NCI-H748 (cell line): ENCODE measurements around the gene ANKRD50.
A peak's percentile ranks its signal among the peaks of the same experiment; 100 is the strongest.

ENCODE experiments used
- DNase-seq: peaks from one replicate; lab custom pipeline; 2025; ENCODE audit not compliant: unreplicated experiment; lab: John Stamatoyannopoulos, UW

Gene ANKRD50

DNA sequence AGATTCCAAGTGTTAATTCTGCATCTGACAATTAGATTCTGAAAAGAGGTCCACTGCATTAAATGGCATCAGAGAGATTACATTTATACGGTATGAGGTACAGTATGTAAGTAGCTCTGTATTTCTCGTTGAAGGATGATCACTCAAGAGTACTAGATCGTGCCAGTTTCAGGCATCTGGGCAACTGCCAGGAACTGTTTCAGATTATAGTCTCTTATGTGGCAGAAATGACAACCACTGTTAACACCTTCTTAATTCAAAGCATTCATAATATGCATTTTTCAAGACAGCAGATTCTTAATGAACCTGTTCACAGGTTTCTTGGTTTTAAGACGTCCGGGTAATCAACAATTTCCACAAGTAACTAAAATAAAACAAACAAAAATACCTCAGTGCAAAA is 1.6 kb downstream of the ANKRD50 start:
- DNase-seq: peak; percentile 9

DNA sequence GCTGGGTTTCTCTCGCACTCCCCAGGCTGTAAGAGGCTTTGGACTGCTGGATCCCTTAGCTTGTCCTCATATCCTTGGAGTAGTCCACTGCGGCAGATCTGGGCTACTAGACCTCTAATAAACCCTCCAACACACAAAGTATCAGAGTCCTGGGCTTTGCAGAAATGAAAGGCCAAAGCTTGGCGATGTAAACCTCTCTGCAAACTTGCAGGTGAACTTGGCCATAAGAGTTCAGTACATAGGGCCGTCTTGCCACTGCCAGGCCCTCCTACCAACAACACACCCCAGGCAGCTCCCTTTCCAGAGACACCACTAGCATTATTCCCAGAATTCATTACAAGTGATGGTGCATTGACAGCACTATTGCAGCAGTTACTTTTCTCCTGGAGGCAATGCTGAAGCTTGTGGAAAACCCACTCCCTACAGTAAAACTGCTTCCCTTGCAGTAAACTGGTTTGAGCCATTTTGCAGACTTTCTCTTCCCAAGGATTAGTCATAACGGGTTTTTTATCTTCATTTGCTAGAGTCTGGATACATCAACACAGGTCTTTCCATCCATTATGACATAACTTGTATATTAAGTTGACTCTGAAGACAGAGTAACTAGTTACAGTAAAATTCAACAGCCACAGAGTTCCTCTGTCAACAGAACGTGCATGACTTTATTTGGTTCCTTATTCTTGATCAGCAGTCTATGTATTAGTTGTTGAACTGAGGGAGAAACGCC is 2.4 kb downstream of the ANKRD50 start:
- DNase-seq: no peak

DNA sequence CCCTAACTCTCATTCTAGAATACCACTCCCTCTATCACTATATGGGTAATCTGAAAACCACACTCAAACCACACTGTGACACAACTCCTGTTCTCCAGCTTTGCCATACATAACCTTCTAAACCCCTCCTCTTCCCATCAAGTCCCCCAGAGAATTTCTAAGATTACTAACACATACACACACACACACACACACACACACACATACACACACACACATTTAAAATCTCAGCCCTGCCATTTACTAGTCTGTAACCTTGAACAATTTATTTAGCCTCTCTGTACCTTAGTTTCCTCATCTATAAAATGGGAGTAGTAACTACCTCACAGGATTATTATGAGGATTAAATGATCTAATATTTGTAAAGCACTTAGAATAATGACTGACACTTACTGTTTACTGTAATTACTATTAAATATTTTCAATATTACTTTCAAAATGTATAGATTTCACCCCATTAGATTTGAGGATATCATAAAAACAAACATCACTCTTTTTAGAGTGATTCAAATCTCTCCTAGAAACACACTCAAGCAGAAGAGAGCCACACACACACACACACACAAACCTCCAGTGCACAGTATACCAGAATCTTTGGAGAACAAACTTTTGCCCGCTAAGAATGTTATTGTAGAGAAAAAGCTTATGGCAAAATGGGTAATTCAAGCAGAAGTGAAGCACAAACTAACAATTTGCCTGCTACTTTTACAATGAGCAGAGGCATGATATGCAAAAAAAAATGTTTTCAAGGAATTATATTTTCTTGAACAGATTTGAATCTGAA is 3.8 kb downstream of the ANKRD50 start:
- DNase-seq: no peak

DNA sequence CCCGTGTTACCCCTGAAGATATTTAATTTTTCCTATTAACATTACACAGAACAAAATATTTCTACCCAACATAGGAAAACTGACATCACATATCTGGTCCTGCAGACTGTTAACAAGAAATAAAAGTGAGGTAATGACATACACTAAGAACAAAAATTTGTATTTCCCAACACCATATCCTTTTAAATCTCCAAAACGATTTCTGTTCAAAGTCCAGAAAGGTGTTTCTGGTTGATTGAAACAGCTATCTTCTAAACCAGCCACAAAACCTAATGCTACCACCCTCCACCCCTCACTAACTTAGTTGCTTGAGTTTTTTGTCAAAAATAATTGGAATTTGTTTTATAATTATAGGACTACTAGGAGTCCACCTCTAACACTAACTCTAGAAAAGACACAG is 7.1 kb downstream of the ANKRD50 start:
- no peak for DNase-seq

DNA sequence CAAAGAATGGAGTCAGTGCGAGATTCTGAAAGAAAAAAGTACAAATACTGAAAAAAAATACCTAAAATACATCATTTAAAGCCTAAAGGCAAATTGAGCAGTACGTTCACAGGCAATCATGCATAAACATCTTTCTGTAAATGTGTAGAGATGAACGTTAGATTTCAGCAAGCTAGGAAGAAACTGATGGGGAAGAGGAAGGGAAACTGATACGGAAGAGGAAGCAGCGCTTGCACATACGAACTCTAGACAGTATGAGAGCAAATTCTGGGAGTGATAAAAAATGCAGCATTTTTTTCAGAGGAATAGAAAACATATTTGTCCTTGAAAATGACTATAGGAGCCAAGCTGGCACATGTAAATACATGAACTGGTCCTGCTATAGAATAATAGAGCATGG is 9.4 kb downstream of the ANKRD50 start:
- no peak for DNase-seq

DNA sequence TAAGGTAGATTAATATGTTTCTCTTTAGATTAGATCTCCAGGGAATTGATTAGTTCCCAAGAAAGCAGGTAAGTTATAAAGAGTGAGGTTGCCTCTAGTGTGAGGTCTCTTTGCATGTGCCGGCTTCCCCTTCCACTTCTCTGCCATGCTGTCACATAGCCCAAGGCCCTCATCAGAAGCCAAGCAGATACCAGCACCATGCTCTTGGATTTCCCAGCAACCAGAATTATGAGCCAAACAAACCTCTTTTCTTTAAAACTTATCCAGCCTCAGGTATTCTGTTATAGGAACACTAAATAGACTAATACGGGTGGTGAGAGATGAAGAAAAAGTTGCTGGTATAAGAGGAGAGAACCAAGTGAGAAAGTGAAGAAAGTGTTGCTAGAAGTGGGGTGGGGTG is 15.1 kb downstream of the ANKRD50 start:
- DNase-seq: no peak

DNA sequence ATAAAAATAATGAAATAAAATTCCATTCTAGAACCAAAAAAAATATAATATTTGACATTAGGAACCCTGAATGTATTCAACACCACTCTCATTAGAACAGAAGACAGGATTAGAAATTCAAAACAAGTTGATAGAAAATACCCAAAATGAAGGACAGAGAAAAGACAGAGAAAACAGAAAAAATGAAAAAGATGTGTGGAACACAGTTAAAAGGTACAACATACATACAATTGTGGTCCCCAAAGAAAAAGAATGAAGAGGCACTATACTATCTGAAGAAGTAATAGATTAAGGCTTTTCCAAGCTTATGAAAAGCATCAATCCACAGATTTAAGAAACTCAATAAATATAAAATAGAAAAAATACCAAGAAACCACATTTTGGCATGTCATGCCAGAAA is 16.4 kb downstream of the ANKRD50 start:
- no peak for DNase-seq

DNA sequence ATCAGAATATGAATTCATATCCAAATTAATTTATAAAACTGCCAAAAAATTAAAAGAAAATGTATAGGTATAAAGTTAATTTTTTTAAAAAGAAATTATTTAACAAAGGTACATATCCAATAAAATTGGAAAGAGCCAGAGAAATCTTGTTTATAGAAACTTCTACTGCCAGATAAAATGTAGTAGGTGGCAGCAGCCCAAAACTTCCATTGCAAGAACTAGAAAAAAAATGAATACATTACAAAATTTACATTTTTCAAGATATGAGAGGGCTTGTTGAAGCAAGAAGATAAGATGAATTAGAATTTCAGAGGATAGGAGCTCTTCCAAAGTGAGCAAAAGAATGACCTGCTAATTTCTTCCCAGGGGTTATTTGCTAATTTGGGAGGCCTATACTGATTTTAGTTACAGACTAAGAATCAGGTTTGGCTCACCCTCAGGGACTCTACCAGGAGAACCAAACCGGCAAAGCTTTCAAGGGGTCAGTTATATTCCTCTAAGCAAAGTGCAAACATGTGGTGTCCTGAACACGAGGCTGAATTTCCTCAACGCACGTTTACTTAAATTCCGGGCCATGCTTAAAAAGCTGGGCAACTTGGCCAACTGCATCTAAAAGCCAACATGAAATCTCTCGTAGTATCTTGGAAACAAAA is 17.5 kb downstream of the ANKRD50 start:
- DNase-seq: no peak

DNA sequence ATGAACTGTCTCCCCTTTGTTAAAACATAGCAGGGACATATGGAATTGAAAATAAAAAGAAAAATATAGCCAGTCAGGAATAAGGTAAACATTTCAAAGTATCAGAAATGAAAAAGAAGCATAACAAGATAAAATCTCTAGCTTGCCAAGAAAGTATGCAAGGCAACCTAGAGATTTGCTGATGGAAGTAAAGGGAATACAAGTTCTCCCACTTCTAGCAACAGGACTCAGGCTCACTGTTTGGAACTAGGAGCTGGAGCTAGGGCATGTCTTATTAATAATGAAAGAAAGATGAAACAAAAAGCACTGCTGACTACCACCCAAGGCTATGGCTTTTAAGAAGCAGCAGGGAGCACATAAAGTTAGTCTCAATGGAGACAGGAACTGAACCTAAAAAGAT is 18.2 kb downstream of the ANKRD50 start:
- no peak for DNase-seq

DNA sequence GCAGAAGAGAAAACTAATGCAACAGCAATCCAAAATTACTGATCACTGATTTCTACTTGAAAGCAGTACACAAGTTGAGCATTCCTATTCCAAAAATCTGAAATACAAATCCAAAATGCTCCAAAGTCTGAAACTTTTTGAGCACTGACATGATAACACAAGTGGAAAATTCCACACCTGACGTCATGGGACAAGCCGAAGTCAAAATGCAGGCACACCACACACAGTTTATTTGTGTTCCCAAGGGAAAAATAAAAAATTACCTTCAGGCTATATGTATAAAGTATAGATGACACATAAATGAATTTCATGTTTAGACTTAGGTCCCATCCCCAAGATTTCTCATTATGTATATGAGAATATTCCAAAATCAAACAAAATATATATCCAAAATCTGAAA is 20.7 kb downstream of the ANKRD50 start:
- DNase-seq: no peak

DNA sequence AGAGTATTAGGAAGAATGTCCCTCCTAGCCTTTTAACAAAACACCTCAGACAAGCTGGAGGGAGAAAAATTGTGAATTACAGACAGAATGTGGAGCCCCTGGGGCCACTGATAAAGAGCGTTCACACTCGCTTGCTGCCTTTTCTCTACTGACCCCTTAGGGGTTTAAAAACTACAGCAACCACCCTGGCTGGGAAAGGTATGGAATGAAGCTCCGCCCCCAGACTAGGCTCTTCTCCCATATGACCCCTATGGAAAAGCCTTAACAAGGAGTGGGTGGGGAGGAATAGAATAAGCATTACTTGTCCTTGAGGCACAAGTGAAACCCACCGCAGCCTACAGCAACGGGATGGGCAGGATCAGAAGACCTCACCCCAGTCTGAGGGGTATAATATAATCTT is 26.3 kb downstream of the ANKRD50 start:
- no peak for DNase-seq

DNA sequence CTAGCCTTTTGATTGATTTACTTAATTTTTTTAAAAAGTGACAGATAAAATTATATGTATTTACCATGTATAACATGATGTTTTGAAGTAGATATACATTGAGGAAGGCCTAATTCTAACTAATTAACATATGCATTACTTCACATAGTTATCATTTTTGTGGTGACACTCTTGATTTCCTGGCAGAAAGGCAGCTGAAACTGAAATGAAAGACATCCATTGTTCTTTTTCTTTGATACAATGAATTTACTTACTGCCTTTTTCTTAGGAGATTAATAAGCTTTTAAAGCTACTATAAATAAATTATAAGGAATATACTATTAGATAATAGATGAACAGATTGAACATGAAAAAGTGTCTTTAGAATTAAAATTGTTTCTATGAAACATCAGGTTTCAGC is 26.7 kb downstream of the ANKRD50 start:
- no peak for DNase-seq

DNA sequence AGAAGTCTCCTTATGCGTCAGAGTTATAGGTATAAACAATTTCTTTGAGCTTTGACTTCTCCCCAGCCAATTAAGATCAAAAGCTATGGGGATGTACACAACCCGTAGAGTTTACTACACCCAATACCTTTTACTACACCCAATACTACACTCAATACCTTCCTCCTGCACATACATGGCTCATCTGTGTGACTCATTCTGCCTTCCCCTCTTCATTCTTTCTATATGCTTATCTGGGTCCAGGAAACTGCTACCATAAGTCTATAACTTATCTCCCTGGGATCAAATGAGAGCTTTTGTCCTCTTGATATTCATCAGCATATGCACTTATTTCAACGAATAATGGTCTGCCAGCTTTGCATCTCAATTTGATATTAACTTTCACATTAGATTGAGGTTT is 28.2 kb downstream of the ANKRD50 start:
- no peak for DNase-seq

DNA sequence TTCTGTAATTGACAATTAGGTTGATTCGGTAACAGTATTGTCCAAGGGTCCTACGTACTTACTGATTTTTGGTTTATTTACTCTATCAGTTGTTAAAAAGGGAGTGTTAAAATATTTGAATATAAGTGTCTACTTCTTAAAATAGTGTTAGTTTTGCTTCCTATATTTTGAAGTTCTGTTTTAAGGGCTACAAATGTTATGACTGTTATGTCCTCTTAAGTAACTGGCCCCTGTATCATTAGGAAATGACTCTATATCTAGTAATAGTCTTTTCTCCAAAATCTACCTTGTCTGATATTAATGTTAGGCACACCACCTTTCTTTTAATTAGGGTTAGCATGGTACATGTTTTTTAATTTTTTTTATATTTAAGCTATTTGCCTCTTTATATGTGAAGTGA is 30.1 kb downstream of the ANKRD50 start:
- no peak for DNase-seq

DNA sequence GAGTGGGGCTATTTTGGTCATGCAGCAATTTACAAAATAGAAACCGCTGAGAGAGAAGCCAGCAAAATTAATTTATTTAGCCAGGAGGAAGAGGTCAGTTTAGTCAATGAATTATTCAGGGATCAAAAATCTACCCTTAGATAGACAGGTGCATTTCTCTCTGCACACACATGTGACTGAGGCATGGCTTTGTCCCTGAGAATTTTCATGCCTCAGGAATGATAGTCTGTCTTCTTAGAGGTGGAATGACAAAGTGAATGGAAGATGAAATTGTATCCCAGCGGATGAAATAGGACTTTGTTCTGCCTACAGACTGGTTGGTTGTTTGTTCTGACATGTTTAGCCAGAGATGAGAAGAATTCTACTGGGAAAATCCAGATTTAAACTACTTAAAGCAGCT is 46.0 kb downstream of the ANKRD50 start:
- no peak for DNase-seq

DNA sequence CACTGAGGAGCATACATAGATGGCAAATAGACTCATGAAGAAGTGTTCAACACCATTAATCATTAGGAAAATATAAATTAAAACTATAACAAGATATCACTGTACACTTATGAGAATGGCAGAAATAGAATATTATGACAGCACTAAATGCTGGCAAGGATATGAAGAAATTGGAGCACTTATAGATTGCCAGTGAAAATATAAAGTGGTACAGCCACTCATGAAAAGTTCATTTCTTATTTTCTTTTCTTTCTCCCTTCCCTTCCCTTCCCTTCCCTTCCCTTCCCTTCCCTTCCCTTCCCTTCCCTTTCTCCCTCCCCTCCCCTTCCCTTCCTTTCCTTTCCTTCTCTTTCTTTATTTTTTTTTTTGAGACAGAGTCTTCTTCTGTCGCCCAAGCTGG is 53.7 kb downstream of the ANKRD50 start:
- no peak for DNase-seq

DNA sequence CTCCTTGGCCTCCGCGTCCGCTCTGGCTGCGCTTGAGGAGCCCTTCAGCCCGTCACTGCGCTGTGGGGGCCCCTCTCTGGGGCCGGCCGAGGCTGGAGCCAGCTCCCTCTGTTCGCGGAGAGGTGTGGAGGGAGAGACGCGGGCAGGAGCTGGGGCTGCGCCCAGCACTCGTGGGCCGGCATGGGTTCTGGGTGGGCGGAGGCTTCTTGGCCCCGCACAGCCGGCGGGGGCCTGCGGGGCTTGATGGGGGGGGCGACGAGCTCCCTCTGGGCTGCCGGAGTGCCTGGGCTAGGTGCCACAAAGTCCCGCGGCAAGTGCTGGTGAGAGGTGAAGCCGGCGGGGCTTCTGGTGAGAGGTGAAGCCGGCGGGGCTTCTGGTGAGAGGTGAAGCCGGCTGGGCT is 61.9 kb downstream of the ANKRD50 start:
- DNase-seq: no peak

DNA sequence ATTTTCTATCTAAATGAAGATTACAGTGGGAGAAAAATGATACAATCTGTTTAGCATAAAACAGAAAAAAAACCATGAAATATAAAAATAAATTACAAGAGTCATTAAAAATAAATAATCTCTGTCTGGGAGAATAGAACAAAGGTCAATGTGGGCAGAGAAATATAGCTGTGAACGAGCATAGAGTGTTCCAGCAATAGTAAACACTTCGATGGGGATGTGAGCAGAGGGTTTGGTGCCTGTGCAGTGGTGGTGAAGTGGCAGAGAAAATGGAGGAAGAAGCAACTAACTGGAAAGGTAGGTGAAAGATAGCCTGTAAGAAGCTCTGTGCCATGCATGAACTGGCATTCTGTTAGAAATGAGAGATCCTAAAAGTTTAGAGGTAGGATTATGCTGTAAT is 64.9 kb downstream of the ANKRD50 start:
- no peak for DNase-seq

DNA sequence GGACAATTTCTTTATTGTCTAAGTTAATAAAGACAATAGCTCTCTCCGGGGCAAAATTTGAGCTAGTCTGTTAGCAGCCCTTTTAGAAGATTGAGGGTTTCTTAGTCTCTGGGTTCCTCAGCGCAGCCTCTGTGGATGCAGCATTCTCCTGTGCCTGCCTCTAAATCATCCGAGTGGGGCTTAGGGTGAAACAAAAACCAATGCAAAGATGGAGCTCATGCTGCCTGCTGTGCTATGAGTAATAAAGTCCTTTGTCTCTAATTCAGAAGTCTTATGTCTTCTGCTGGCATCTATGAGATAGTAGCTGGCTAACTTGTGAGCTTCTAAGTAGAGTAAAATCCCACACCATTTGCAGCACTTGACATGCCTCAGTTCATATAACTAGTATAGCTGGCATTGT is 67.9 kb downstream of the ANKRD50 start:
- DNase-seq: no peak

DNA sequence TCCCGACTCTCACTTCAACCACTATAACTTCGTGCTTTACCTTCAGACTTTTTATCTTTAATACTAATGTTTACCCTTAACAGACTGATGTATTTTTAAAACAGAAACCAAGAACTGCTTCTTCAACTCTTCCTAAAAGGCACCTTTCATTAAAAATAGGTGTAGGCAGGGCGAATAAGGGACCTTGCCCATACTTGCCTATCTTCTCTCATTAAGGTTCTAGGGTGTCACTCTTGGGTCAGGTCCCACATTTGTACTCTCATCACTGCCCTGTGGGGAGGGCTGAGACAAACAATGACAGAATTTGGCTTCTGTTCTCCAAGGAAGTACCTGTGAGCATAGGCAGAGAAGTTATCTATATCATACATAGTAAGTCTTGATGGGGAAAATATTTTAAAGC is 69.7 kb downstream of the ANKRD50 start:
- no peak for DNase-seq

DNA sequence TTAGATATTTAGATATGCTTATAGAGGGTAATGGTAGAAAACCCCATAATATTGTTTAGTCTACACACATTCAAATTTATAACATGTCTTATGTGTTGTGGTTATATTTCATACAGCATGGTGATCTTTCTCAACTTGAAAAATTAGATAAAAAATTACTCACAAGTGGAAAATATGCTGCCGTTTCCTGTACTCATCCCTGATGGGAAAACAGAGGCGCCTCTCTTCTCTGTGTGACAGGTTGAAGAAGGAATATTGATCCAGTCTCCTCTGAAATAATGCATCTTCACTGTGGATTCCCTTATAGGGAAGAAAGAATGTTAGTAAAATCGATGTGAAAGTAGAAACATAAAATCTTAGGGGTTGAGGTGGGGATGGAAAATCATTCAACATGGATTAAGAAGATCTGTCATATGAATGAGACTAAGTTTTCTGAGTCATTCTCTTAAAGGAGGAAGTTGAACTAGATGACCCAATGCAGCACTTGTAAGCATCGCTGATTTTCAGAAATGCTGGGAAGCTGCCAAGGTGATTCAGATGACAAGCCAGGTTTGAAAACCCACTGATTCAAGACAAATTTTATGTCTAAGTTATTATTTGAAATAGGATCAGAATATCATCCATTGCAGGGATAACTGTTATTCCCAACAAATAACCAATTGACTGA is 70.7 kb downstream of the ANKRD50 start:
- no peak for DNase-seq
